Adipocyte (in vitro differentiated cells): ENCODE measurements around the gene PLRG1.

Experiments
- DNase-seq: peaks from one replicate; pipeline ENCODE4 v3.0.0-alpha.2; 2015; ENCODE audit warnings: low read depth
- H3K27me3 ChIP-seq: replicated peaks from 2 replicates; pipeline ENCODE4 v1.7.0; 2013; ENCODE audit warnings: mild to moderate bottlenecking, low read length, moderate library complexity; ENCODE audit not compliant: control insufficient read depth, insufficient read depth
- H3K36me3 ChIP-seq: 2 replicates; pipeline ENCODE4 v1.7.0; 2013; ENCODE audit warnings: low read length, mild to moderate bottlenecking, moderate library complexity; ENCODE audit not compliant: control insufficient read depth, insufficient read depth, severe bottlenecking
- H3K4me1 ChIP-seq: 2 replicates; pipeline ENCODE4 v1.7.0; 2013; ENCODE audit warnings: mild to moderate bottlenecking, low read length, moderate library complexity; ENCODE audit not compliant: control insufficient read depth, insufficient read depth
- H3K4me3 ChIP-seq: 2 replicates; pipeline ENCODE4 v1.7.0; 2013; ENCODE audit warnings: mild to moderate bottlenecking, low read length, moderate library complexity
- H3K9ac ChIP-seq: 2 replicates; pipeline ENCODE4 v1.7.0; 2013; ENCODE audit warnings: mild to moderate bottlenecking, low read length, moderate library complexity
- H3K9me3 ChIP-seq: 2 replicates; pipeline ENCODE4 v1.7.0; 2013; ENCODE audit warnings: mild to moderate bottlenecking, low read length, moderate library complexity; ENCODE audit not compliant: control insufficient read depth

PLRG1 gene

GRCh38 chr4:154545689-154546088 is 4.5 kb downstream of the PLRG1 start:
- Histone ChIP-seq H3K9me3 (no peaks in the 10 kb centered on the region), H3K27me3 (no peaks in the 10 kb centered on the region), H3K4me3 (no peak overlapping the region), H3K4me1 (peaks cover 14% of the 10 kb centered on the region), H3K9ac (no peak overlapping the region), H3K36me3 (peaks cover 70% of the 10 kb centered on the region)
- DNase-seq = no peak

DNA sequence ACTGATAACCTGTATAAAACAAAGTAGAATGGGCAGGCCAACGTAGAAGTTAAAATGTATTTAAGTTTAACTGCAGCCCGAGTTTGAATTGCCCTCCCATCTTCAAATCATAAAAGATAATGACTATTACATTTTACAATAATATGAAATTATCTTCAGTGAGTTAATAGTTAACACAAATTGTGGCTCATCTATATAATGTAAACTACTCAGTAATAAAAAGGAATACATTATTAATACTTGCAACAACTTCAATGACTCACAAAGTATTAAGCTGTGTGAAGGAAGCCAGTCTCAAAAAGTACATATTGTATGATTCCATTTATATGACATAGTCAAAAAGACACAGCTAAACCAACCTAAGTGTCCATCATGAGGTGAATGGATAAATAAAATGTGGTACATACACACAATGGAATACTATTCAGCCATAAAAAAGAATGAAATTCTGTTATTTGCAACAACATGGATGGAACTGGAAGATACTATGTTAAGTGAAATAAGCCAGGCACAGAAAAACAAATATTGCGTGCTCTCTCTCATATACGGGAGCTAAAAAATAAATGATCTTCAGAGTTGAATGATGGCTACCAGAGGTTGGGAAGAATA is 7.8 kb downstream of the PLRG1 start:
- Histone ChIP-seq H3K4me3 (no peak overlapping the region), H3K4me1 (peaks cover 4% of the 10 kb centered on the region), H3K9ac (no peak overlapping the region), H3K27me3 (no peaks in the 10 kb centered on the region), H3K36me3 (peaks cover 100% of the 10 kb centered on the region), H3K9me3 (no peaks in the 10 kb centered on the region)
- DNase-seq = no peak

DNA sequence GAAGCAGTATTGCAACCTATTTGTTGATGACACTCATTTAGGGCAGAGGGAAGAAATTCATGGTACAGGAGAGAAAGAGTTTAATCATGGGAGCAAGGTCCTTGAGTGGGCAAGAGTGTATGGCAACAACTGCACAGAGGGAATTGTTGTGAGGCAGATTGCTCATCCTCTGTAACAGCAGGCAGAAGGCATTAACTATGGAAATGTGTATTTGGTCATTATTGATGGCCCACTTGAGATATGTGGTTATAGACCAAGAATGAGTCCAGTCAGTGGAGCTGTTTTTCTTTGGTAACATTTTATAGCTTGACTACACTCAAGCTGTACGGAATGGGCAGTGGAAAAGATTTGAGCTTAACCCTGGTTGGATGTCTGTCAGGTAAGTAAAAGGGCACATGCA is 15.9 kb downstream of the PLRG1 start:
- H3K9me3 ChIP-seq = no peaks in the 10 kb centered on the region
- H3K4me1 ChIP-seq = peaks cover 22% of the 10 kb centered on the region
- H3K4me3 ChIP-seq = no peak overlapping the region
- DNase-seq = no peak
- peaks cover 36% of the 10 kb centered on the region for H3K36me3 ChIP-seq
- H3K9ac ChIP-seq = no peak overlapping the region
- no peaks in the 10 kb centered on the region for H3K27me3 ChIP-seq

GRCh38 chr4:154529728-154530519 is 20.3 kb downstream of the PLRG1 start:
- Histone ChIP-seq H3K4me1 (peaks cover 12% of the 10 kb centered on the region), H3K9me3 (no peaks in the 10 kb centered on the region), H3K4me3 (no peak overlapping the region), H3K9ac (no peak overlapping the region), H3K27me3 (no peaks in the 10 kb centered on the region), H3K36me3 (no peaks in the 10 kb centered on the region)
- no peak for DNase-seq

- Histone ChIP-seq H3K4me3 (no peak overlapping the region), H3K9ac (no peak overlapping the region), H3K9me3 (no peaks in the 10 kb centered on the region), H3K27me3 (peaks cover 9% of the 10 kb centered on the region), H3K36me3 (no peaks in the 10 kb centered on the region), H3K4me1 (peaks cover 1% of the 10 kb centered on the region)
- DNase-seq = no peak
Measured at GRCh38 chr4:154528869-154529268, 21.3 kb downstream of the PLRG1 start.

DNA sequence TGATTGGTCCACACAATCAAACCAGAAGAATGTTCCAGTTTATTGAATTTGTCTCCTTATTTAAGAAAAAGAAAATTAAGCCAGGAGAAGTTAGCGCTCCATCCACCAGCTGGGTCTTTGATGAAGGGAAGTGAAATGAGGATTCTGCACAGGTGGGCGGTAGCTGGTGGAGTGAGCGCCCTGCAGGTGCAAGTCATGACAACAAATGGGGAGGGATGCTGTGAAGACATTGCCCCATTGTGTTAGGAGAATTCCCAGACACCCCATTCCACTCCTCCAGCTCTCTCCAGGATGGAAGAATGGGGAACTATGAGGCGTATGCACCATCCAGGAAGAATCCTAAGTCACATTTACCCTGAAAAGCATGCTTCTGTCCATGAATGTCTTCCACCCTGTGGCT is 22.9 kb downstream of the PLRG1 start:
- Histone ChIP-seq H3K4me3 (no peak overlapping the region), H3K9me3 (no peaks in the 10 kb centered on the region), H3K27me3 (peaks cover 14% of the 10 kb centered on the region), H3K4me1 (no peaks in the 10 kb centered on the region), H3K9ac (no peak overlapping the region), H3K36me3 (no peaks in the 10 kb centered on the region)
- no peak for DNase-seq

GRCh38 chr4:154526151-154526550 is 24.0 kb downstream of the PLRG1 start:
- Histone ChIP-seq H3K4me1 (no peaks in the 10 kb centered on the region), H3K9me3 (no peaks in the 10 kb centered on the region)
- DNase-seq = no peak

GRCh38 chr4:154521607-154522006 is 28.6 kb downstream of the PLRG1 start:
- Histone ChIP-seq H3K4me1 (no peaks in the 10 kb centered on the region), H3K9ac (no peak overlapping the region), H3K27me3 (peaks cover 38% of the 10 kb centered on the region), H3K4me3 (no peak overlapping the region), H3K36me3 (no peaks in the 10 kb centered on the region), H3K9me3 (no peaks in the 10 kb centered on the region)
- DNase-seq = no peak

More at GRCh38 chr4:154526151-154526550, 24.0 kb downstream of the PLRG1 start:
- Histone ChIP-seq H3K4me3 (no peak overlapping the region), H3K36me3 (no peaks in the 10 kb centered on the region), H3K9ac (no peak overlapping the region), H3K27me3 (peaks cover 14% of the 10 kb centered on the region)

- no peak overlapping the region for H3K4me3 ChIP-seq
- no peak for DNase-seq
- H3K9ac ChIP-seq = no peak overlapping the region
- no peaks in the 10 kb centered on the region for H3K36me3 ChIP-seq
- peaks cover 51% of the 10 kb centered on the region for H3K27me3 ChIP-seq
- no peaks in the 10 kb centered on the region for H3K9me3 ChIP-seq
- H3K4me1 ChIP-seq = no peaks in the 10 kb centered on the region
Measured at GRCh38 chr4:154519214-154519613, 31.0 kb downstream of the PLRG1 start.

GRCh38 chr4:154517591-154517990 is 32.6 kb downstream of the PLRG1 start:
- no peak for DNase-seq
- no peaks in the 10 kb centered on the region for H3K36me3 ChIP-seq
- H3K9me3 ChIP-seq = peaks cover 4% of the 10 kb centered on the region
- H3K4me1 ChIP-seq = no peaks in the 10 kb centered on the region
- H3K9ac ChIP-seq = no peak overlapping the region
- H3K27me3 ChIP-seq = peaks cover 53% of the 10 kb centered on the region
- no peak overlapping the region for H3K4me3 ChIP-seq

DNA sequence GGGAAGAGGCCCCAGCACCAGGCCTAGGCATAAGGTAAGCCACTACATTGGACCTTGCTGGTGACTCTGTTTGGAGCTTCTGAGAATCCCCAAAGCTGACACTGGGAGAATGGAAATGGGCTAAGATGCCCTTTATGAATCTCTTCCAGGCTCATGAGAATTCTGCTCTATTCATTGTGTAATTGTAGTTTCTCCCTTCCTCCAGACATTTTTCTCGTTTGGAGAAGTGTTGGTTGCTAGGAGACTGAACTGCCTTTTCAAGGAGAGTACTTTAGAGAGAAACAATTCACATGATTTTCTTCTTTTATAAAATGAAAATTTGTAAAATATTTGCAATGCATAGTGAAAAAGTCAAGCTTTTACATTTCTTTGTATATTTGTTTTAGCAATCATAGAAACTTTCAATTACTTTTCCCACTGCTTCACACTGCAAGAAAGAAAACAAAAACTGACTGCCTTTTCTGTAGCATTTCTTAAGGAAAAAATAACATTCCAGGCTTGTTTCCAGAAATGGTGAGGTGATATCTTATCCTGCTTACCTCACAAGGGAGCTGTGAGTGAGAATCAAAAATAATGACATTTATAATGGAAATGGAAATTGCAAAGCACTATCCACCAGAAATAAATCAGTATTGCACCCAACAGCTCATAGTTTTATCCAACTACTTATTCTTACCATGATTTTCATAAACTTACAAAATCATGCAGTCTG is 33.7 kb downstream of the PLRG1 start:
- Histone ChIP-seq H3K4me1 (no peaks in the 10 kb centered on the region), H3K36me3 (no peaks in the 10 kb centered on the region), H3K9ac (no peak overlapping the region), H3K9me3 (peaks cover 4% of the 10 kb centered on the region), H3K27me3 (peaks cover 57% of the 10 kb centered on the region), H3K4me3 (no peak overlapping the region)
- no peak for DNase-seq
